HCT116 (cell line): ENCODE data around the gene VSIG10.

ENCODE experiments used
- CTCF ChIP-seq, 3 experiments: fragments of 200-600 bp in 1 of 3; sonication (generic) in 1 of 3; IDR thresholded peaks in 2 of 3; conservative IDR thresholded peaks in 1 of 3; 2 replicates each; pipeline ENCODE4 v1.5.1; 2012 to 2017; ENCODE audit warnings: low read depth in 2 of 3, low read length in 2 of 3, antibody characterized with exemption in 1 of 3, borderline replicate concordance in 1 of 3, control low read depth in 1 of 3, mild to moderate bottlenecking in 1 of 3, mixed read lengths in 1 of 3, mixed run types in 1 of 3, moderate library complexity in 1 of 3; ENCODE audit not compliant: insufficient read depth in 1 of 3
- EZH2 ChIP-seq: fragments of 200-600 bp; sonication (generic); IDR thresholded peaks from 2 replicates; pipeline ENCODE4 v1.6.1; 2017; ENCODE audit warnings: antibody characterized with exemption, mixed run types
- JUND ChIP-seq: IDR thresholded peaks from 2 replicates; pipeline ENCODE4 v1.6.1; 2012
- POLR2A ChIP-seq: IDR thresholded peaks from 2 replicates; pipeline ENCODE4 v1.7.0; 2011; ENCODE audit warnings: borderline replicate concordance; ENCODE audit not compliant: insufficient read depth, insufficient read length; ENCODE audit errors: extremely low read depth
- TF ChIP-seq, protein P1 (sequence below): IDR thresholded peaks from 2 replicates; pipeline ENCODE4 v1.6.1; 2012

- TF ChIP-seq CTCF (IDR thresholded peaks at IDR 0.05 in 2 of 3, conservative IDR thresholded peaks at IDR 0.05 in 1 of 3; ENCODE audit: borderline replicate concordance in 1 of 3, insufficient read depth in 1 of 3, low read depth in 2 of 3, low read length in 2 of 3) = no peak
- TF ChIP-seq JUND = peak; percentile 99
- no peak for TF ChIP-seq EZH2
- TF ChIP-seq, protein P1, sequence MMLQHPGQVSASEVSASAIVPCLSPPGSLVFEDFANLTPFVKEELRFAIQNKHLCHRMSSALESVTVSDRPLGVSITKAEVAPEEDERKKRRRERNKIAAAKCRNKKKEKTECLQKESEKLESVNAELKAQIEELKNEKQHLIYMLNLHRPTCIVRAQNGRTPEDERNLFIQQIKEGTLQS = no peak; the same call in 1 of the 2 replicates
- no peak for TF ChIP-seq POLR2A
Observed at GRCh38 chr12:118052324-118053070, 51.3 kb downstream of the VSIG10 start.
